HG03135 (cell line): ENCODE results near the gene C6.
"Not testable (repeated sequence)": the region's sequence is repeated elsewhere in the genome, so short reads cannot be mapped to it uniquely, and the experiment has no call there.

ENCODE experiments used
- ATAC-seq: cut with Tn5 transposase; IDR thresholded peaks from one replicate; pipeline ENCODE4 v1.9.1; 2021; ENCODE audit warnings: mild to moderate bottlenecking, moderate library complexity; ENCODE audit not compliant: unreplicated experiment

The C6 gene

GRCh38 chr5:41213340-41213739 lies at the start of gene C6:
TSS of gene C6 (minus strand) at chr5:41213532. CDS start at chr5:41203230, 10,302 bp downstream.
- no peak for ATAC-seq

DNA sequence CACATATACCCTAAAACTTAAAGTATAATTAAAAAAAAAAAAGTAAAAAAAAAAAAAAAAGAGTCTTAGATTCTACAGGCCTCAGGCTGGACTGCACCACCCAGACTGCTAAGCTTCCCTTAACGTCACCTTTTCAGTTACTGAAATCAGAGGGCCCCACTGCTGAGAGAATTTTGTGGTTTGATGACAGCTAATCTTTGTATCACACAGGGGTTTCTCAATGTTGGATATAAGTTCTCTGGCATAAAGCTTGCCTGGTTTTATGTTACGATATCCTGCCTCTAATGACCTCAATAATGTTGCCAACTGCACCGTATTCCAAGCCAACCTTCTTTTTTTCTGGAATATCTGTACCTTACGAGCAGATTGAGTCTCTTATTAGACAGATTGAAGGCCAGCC lies 43.1 kb upstream of the C6 start:
- no peak for ATAC-seq

- no peak for ATAC-seq
Measured at GRCh38 chr5:41253109-41253508, 39.8 kb upstream of the C6 start.

DNA sequence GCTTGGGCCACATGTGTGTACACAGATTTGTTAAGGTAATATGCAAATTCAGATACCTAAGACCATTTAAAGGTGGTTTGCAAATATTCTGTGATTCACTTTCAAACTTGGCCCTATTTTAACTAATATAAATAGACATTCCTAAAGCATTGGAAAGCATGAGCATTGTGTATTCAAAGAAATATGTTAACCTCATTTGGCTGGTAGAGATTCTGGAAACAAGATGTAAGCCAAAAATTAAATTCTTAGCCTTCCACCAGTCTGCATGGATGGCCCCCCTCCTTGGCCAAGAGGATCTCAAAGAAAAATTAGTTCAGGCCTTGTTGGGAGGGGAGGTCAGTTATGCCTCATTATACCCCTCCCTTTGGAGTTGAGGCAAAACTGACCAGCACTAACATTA lies 38.7 kb upstream of the C6 start:
- no peak for ATAC-seq

DNA sequence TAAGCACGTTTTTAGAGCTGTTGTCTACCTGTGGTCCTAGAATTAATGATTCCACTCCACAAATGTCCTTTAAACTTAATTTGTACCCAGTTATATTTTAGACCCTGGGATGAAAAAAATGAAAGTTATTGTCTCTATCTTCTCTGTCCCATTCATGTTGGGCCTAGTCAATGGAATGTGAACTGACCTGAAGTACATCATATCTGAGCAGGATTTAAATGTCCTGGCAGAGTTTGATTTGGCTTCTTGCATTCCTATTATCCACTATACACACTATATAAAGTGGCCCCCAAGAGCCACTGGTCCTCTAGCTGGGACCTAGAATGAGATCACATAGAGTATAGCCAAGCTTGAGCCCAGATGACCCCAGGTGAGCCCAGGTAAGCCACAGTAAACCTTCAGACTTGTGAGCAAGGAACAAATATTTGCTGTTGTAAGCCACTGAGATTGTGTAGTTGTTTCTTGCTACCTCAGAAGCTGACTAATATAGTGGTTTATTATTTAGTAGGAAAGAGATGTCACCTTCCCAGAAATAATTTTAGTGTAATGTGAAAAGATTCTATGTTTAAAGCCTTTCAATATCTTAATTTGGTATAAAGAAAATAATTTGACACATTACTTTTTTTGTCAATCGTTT lies 37.1 kb upstream of the C6 start:
- no peak for ATAC-seq

GRCh38 chr5:41247135-41247534 lies 33.8 kb upstream of the C6 start:
- ATAC-seq, result no peak

DNA sequence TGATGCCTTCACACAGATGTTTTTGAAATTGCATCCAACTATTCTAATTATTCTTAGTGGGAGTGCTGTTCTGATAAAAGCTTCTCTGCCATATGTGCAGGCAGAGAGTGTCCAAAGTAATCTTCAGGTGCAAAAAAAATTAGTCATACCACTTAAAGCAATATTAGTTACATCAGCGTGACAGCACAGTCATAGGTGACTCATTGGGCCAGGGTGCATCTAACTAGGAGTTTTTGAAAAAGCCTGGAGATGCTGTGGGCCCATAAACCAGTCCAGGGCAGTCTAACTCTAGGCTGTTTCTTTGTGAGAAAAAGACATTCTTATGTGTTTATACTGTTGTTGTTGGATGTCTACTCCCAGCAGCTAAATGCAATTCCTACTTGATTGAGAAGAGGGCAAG lies 33.0 kb upstream of the C6 start:
- ATAC-seq, result no peak

GRCh38 chr5:41243558-41243957 lies 30.2 kb upstream of the C6 start:
- no peak for ATAC-seq

DNA sequence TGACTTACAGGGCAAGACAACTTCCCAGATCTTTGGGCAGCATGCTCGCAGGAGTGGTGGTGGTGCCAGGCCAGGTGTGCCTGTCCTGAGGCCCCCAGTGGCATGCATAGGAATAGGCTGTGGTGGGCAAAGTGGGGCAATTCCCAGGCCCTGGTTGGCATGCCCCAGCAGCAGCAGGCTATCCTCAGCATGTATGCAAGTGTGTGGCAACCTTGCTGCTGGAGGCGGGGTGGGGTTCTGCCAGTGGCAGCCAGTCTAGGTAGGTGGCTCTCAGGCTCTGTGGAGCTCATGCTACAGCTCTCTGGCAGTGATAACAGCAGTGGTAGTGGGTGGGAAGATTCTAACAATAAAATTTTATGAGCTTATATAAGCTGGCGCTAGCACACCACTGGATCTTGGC lies 27.7 kb upstream of the C6 start:
- ATAC-seq, result no peak

DNA sequence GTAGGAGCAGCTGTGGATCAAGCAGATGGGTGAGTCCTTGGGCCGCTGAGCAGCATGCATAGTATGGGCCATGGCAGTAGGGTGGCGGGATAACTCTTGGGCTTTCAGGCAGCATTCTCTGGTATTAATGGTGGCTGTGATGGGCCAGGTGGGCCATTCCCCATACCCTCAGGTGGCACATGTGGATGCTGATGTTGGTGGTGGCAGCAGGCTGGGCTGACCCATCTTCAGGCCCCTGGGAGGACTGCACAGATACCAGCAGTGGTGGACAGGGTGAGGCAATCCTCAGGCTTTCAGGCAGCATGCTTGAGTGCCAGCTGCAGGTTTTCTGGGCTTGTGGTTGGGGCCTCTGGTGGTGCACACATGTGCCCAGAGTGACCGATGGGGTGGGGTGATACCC lies 27.1 kb upstream of the C6 start:
- ATAC-seq, result no peak

DNA sequence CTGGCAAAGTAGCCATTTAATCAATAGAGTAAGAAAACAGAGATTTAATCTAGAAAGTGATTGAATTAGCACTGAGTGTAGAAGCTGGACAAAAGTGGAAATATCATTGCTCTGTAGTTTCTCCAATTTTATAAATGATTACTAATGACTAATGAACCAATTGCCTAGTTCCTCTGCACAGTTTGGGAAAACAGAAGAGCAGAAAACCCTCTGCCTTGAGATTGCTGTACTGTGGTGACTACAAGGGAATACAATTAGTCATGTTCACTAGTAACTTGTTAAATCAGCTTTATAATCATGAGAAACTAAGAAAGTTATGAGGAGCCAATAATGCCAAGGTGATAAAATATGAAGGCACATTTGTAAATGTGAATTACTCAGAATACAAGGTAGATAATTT lies 21.1 kb upstream of the C6 start:
- ATAC-seq, result no peak

DNA sequence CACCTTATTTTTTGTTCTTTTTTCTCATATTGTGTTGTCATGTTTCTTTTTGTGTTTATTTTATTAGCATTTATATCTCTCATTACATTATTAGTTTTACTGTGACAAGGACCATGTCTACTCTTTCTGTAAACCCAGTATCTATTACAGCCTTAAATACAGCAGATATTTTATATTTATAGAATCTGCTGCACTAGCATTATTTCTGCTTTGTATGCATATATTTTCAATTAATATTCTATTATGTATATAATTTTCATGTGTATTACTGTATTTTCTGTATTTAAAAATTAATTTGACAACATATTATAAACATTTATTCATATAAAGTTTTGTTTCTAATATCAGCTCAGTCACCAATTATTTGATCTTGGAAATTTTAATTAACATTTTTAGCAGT lies 19.5 kb upstream of the C6 start:
- no peak for ATAC-seq

- ATAC-seq, result not testable (repeated sequence)
Measured at GRCh38 chr5:41230276-41230675, 16.9 kb upstream of the C6 start.

DNA sequence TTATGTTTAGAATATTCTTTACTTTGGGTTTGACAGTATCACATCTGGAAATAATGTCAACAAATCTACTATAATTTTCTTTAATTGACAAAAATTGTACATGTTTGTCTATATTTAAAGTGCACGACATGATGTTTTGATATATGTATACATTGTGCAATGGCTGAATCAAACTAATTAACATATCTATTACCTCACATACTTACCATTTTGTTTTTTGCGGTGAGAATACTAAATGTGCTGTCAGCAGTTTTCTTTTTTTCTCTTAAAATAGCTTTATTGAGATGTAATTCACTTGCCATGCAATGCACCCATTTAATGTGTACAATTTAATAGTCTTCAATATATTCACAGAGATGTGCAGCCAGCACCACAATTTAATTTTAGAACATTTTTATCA lies 10.6 kb upstream of the C6 start:
- ATAC-seq, result no peak

GRCh38 chr5:41219658-41220269 lies 6.4 kb upstream of the C6 start:
- no peak for ATAC-seq

GRCh38 chr5:41218929-41219657 lies 5.8 kb upstream of the C6 start:
- ATAC-seq, result no peak

DNA sequence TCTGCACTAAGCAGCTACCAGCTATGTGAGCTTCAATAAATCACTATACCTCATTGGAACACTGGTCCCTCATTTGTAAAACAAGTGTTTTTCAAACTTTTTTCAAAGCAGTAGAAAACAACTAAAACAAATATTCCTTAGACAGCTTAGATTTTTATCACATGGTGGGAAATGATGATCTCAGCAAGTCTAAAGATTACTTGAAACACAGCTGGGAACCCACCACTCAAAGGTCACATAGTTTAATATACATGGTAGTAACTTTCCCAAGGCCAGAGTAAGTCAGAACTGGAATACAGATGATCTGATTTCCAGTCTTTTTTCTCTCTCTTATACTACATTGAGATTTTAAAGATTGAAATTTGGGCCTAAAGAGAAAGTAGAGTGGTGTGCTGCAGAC lies 850 bp upstream of the C6 start:
- ATAC-seq, result no peak

GRCh38 chr5:41212935-41213334 lies 397 bp downstream of the C6 start:
- ATAC-seq, result no peak

DNA sequence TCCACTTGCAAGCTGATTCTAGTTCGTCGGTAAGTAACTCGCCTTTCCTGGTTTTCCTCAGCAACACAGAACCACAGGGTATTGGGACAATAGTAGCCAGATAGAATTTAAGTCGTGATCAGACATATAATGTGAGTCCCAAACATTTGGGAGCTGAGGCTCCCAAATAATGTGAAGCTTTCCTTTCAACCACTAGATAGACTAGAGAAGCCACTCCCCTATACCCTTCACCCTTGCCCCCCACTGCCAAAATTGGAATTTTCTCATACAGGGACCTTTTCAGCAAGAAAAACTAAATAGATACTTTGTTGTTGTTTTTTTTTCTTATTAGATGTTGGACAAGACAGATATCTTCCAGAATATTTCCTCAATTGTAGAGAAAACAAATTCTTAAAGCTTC lies 1.9 kb downstream of the C6 start:
- no peak for ATAC-seq

DNA sequence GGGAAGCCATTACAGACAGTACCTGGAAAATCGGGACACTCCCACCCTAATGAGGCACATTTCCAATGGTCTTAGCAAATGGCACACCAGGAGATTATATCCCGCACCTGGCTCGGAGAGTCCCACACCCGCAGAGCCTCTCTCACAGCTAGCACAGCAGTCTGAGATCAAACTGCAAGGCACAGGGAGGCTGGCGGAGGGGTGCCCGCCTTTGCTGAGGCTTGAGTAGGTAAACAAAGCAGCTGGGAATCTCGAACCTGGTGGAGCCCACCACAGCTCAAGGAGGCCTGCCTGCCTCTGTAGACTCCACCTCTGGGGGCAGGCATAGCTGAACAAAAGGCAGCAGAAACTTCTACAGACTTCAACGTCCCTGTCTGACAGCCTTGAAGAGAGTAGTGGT lies 7.9 kb downstream of the C6 start:
- not testable (repeated sequence) for ATAC-seq

DNA sequence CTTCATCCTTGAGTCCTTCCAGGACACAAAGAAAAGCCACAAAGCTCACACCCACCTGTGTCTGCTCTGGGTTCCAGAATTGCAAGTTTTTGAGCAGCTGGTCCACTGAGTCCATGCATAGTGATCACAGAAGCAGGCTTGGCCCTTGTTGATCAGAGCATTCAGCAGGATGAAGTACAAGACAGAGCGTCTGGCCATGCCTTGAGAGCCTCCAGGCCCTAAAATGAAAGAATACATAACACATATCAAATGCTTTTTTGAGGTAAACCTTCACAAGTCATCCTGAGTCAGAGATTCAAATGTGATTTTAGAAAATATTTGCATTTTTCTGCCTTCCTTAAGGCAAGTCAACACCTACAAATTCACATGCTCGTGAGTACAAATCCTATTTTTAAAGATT lies 10.3 kb downstream of the C6 start:
- ATAC-seq, result no peak

DNA sequence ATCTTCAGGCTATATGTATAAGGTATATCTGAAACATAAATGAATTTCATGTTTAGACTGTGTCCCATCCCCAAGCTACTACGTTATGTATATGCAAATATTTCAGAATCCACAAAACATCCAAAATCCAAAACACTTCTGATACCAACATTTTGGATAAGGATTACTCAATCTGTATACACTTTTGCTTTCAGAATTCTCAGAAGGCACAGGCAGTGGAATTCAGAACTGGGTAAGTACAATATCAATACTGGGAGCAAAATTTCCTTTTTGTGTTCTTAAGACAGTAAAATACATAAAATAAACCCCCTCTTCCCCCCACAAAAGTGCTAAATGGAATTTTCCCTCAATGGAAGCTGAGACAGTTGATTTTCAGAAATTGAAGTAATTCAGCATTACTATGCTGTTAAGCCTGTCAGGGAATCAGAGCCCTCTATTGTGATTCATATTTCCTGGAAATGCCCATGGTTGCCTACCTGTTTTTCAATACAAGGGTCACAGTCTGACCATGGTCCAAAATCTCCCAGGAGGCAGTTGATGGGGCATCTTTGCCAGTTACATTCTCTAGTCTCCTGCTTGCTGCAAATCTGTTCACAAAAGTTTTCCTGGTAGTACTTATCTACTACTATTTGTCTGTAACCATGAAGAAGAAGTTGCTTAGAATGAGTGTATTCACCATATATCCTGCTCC lies 12.1 kb downstream of the C6 start:
- ATAC-seq, result no peak
